Cardiac fibroblast (primary cell): ENCODE results near the gene FANK1.

Source experiments
- DNase-seq, 2 donors: peaks; one replicate each; pipeline versions ENCODE4 v3.0.0 to v3.0.0-alpha.2; 2010; ENCODE audit warnings: low read depth in 2 of 2
- H3K4me3 ChIP-seq, 2 donors: replicated peaks in 1 of 2; 1 replicate in 1 of 2; 2 replicates in 1 of 2; pipeline ENCODE4 v1.5.1; 2011; ENCODE audit warnings: low read depth in 2 of 2, low read length in 2 of 2, mild to moderate bottlenecking in 2 of 2, moderate library complexity in 1 of 2
- CTCF ChIP-seq: IDR thresholded peaks from one replicate; pipeline ENCODE4 v1.5.1; 2011; ENCODE audit warnings: low read depth, mild to moderate bottlenecking, low read length, inconsistent platforms

Gene FANK1

GRCh38 chr10:125871338-125871737 is 25.0 kb upstream of the FANK1 start:
- no peak for TF ChIP-seq CTCF
- peak in 1 of 2 donors; percentile 12 for DNase-seq
- no peak overlapping the region for H3K4me3 ChIP-seq

GRCh38 chr10:125878957-125879835 is 17.2 kb upstream of the FANK1 start:
- no peak overlapping the region for H3K4me3 ChIP-seq
- TF ChIP-seq CTCF = no peak
- peak; percentile 76 to 90 for DNase-seq

- DNase-seq = no peak
- no peak overlapping the region for H3K4me3 ChIP-seq
- TF ChIP-seq CTCF = no peak
Measured at GRCh38 chr10:125880719-125881118, 15.6 kb upstream of the FANK1 start.

GRCh38 chr10:125881192-125881591 is 15.2 kb upstream of the FANK1 start, which contains the start of gene DHX32:
TSS of gene DHX32 (minus strand) at chr10:125881292. CDS start at chr10:125880824, 468 bp downstream.
- no peak for DNase-seq
- no peak for TF ChIP-seq CTCF
- no peak within 1 kb of the TSS for H3K4me3 ChIP-seq

GRCh38 chr10:125882596-125882995 is 13.8 kb upstream of the FANK1 start:
- DNase-seq = peak in 1 of 2 donors; percentile 16
- TF ChIP-seq CTCF = no peak
- no peak overlapping the region for H3K4me3 ChIP-seq

- no peak overlapping the region for H3K4me3 ChIP-seq
- TF ChIP-seq CTCF = no peak
- no peak for DNase-seq
Measured at GRCh38 chr10:125883211-125883610, 13.2 kb upstream of the FANK1 start.
